Measurements from ENCODE around the gene PCLO.
"Not testable (repeated sequence)": the region's sequence is repeated elsewhere in the genome, so short reads cannot be mapped to it uniquely, and the experiment has no call there.

The PCLO gene

GRCh38 chr7:82953324-82954027 is 209.2 kb downstream of the PCLO start:
- DNase-seq: no peak

- no peak for DNase-seq
These were observed 212.2 kb downstream of the PCLO start for GRCh38 chr7:82950436-82950835.

- no peak for DNase-seq
These were observed 217.2 kb downstream of the PCLO start for GRCh38 chr7:82945480-82945879.

- DNase-seq: no peak
These were observed 217.6 kb downstream of the PCLO start for GRCh38 chr7:82945056-82945455.

GRCh38 chr7:82932516-82932915 is 230.2 kb downstream of the PCLO start:
- no peak for DNase-seq

GRCh38 chr7:82926477-82926876 is 236.2 kb downstream of the PCLO start:
- DNase-seq: peak in 1 of 2 experiments; percentile 32

- DNase-seq: no peak
These were observed 237.4 kb downstream of the PCLO start for GRCh38 chr7:82925331-82925730.

- no peak for DNase-seq
These were observed 256.2 kb downstream of the PCLO start for GRCh38 chr7:82906502-82906901.

- peak in 1 of 2 experiments; percentile 9 for DNase-seq
These were observed 257.8 kb downstream of the PCLO start for GRCh38 chr7:82904871-82905270.

- DNase-seq: not testable (repeated sequence)
These were observed 261.6 kb downstream of the PCLO start for GRCh38 chr7:82901098-82901497.

GRCh38 chr7:82897500-82897899 is 265.2 kb downstream of the PCLO start:
- no peak for DNase-seq

GRCh38 chr7:82894341-82894740 is 268.3 kb downstream of the PCLO start:
- DNase-seq: not testable (repeated sequence)

- DNase-seq: no peak
These were observed 276.4 kb downstream of the PCLO start for GRCh38 chr7:82886324-82886723.

- DNase-seq: no peak
These were observed 296.8 kb downstream of the PCLO start for GRCh38 chr7:82865856-82866255.

- no peak for DNase-seq
These were observed 303.4 kb downstream of the PCLO start for GRCh38 chr7:82859106-82859850.

GRCh38 chr7:82851121-82851520 is 311.6 kb downstream of the PCLO start:
- peak in 1 of 2 experiments; percentile 53 for DNase-seq

- DNase-seq: no peak
These were observed 320.9 kb downstream of the PCLO start for GRCh38 chr7:82841828-82842227.

- no peak for DNase-seq
These were observed 322.6 kb downstream of the PCLO start for GRCh38 chr7:82840061-82840460.

- no peak for DNase-seq
These were observed 323.1 kb downstream of the PCLO start for GRCh38 chr7:82839555-82839954.

GRCh38 chr7:82839063-82839462 is 323.6 kb downstream of the PCLO start:
- DNase-seq: no peak

GRCh38 chr7:82838314-82838713 is 324.4 kb downstream of the PCLO start:
- DNase-seq: no peak

GRCh38 chr7:82823073-82823472 is 339.6 kb downstream of the PCLO start:
- DNase-seq: no peak

- no peak for DNase-seq
These were observed 341.6 kb downstream of the PCLO start for GRCh38 chr7:82821037-82821436.

GRCh38 chr7:82818171-82818570 is 344.5 kb downstream of the PCLO start:
- DNase-seq: no peak

All from cerebellar nuclear complex (tissue), 1 donor.